Measurements from ENCODE around the gene DLGAP3.
A peak's percentile ranks its signal among the peaks of the same experiment; 100 is the strongest.

GRCh38 chr1:34930702-34931071 is 1.2 kb upstream of the DLGAP3 start:
- no peak for TF ChIP-seq CTCF (conservative IDR thresholded peaks at IDR 0.05 in 1 of 2, IDR thresholded peaks at IDR 0.05 in 1 of 2; ENCODE audit: extremely low read depth in 1 of 2, insufficient read depth in 1 of 2, low read depth in 1 of 2, low read length in 2 of 2)
- peak; percentile 48 for TF ChIP-seq EZH2 (IDR thresholded peaks at IDR 0.05; ENCODE audit: borderline replicate concordance, low read length)

Data from mammary epithelial cell (primary cell).